ENCODE data around the gene NPFF. TPM values are rescaled to one million over a fixed set of nuclear protein-coding genes. Genes with fewer than 3 reads are reported as not detected.

NPFF gene
- total RNA-seq, 1 donor from 2014 or later: not detected

- H3K9me3 Mint-ChIP-seq (ENCODE audit: unreplicated experiment): no peaks in the 10 kb centered on the region
- peak overlapping the region; percentile 57 for H3K27ac Mint-ChIP-seq (ENCODE audit: unreplicated experiment)
- DNase-seq (ENCODE audit: low spot score): no peak
- H3K27me3 Mint-ChIP-seq (ENCODE audit: unreplicated experiment): peaks cover 20% of the 10 kb centered on the region
- TF ChIP-seq, protein P1, sequence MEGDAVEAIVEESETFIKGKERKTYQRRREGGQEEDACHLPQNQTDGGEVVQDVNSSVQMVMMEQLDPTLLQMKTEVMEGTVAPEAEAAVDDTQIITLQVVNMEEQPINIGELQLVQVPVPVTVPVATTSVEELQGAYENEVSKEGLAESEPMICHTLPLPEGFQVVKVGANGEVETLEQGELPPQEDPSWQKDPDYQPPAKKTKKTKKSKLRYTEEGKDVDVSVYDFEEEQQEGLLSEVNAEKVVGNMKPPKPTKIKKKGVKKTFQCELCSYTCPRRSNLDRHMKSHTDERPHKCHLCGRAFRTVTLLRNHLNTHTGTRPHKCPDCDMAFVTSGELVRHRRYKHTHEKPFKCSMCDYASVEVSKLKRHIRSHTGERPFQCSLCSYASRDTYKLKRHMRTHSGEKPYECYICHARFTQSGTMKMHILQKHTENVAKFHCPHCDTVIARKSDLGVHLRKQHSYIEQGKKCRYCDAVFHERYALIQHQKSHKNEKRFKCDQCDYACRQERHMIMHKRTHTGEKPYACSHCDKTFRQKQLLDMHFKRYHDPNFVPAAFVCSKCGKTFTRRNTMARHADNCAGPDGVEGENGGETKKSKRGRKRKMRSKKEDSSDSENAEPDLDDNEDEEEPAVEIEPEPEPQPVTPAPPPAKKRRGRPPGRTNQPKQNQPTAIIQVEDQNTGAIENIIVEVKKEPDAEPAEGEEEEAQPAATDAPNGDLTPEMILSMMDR (IDR thresholded peaks at IDR 0.05; ENCODE audit: unreplicated experiment): no peak
- H3K36me3 Mint-ChIP-seq (ENCODE audit: low read depth, unreplicated experiment): peaks cover 14% of the 10 kb centered on the region
- peak overlapping the region; percentile 18 for H3K4me3 Mint-ChIP-seq (ENCODE audit: unreplicated experiment)
- peaks cover 15% of the 10 kb centered on the region for H3K4me1 Mint-ChIP-seq (ENCODE audit: unreplicated experiment)
Measured at GRCh38 chr12:53505555-53506449, 1.5 kb downstream of the NPFF start.

DNA sequence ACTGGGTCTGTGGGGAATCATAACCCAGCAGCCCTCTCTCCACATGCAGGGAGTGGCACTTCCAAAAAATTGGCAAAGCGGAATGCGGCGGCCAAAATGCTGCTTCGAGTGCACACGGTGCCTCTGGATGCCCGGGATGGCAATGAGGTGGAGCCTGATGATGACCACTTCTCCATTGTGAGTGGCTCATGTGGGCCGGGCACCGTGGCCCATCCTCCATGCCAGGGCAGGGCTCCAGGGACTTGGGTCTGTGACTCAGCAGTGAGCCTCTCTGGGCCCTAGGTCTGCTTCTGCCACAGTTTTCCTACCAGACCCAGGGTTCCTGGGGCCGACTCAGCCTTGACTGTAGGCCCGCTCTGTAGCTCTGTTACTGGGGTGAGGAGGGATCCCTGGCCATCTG lies 2.2 kb downstream of the NPFF start:
- no peak for DNase-seq (ENCODE audit: low spot score)
- no peaks in the 10 kb centered on the region for H3K9me3 Mint-ChIP-seq (ENCODE audit: unreplicated experiment)
- H3K27ac Mint-ChIP-seq (ENCODE audit: unreplicated experiment): no peak overlapping the region
- TF ChIP-seq, protein P1 (IDR thresholded peaks at IDR 0.05; ENCODE audit: unreplicated experiment): no peak
- peaks cover 19% of the 10 kb centered on the region for H3K4me1 Mint-ChIP-seq (ENCODE audit: unreplicated experiment)
- H3K27me3 Mint-ChIP-seq (ENCODE audit: unreplicated experiment): peaks cover 21% of the 10 kb centered on the region
- H3K36me3 Mint-ChIP-seq (ENCODE audit: low read depth, unreplicated experiment): peaks cover 14% of the 10 kb centered on the region
- H3K4me3 Mint-ChIP-seq (ENCODE audit: unreplicated experiment): peak overlapping the region; percentile 14

- Mint-ChIP-seq H3K36me3 (ENCODE audit: low read depth, unreplicated experiment) (peaks cover 18% of the 10 kb centered on the region), H3K4me1 (ENCODE audit: unreplicated experiment) (peaks cover 23% of the 10 kb centered on the region), H3K9me3 (ENCODE audit: unreplicated experiment) (no peaks in the 10 kb centered on the region), H3K27me3 (ENCODE audit: unreplicated experiment) (peaks cover 26% of the 10 kb centered on the region), H3K27ac (ENCODE audit: unreplicated experiment) (peak overlapping the region; percentile 13), H3K4me3 (ENCODE audit: unreplicated experiment) (peak overlapping the region; percentile 56)
- TF ChIP-seq, protein P1 (IDR thresholded peaks at IDR 0.05; ENCODE audit: unreplicated experiment): no peak
- no peak for DNase-seq (ENCODE audit: low spot score)
Measured at GRCh38 chr12:53504004-53504920, 3.0 kb downstream of the NPFF start.

- DNase-seq (ENCODE audit: low spot score): no peak
- H3K4me3 Mint-ChIP-seq (ENCODE audit: unreplicated experiment): peak overlapping the region; percentile 68
Measured at GRCh38 chr12:53502983-53503728, 4.1 kb downstream of the NPFF start.

More at GRCh38 chr12:53502983-53503728, 4.1 kb downstream of the NPFF start:
- H3K4me1 Mint-ChIP-seq (ENCODE audit: unreplicated experiment): peaks cover 25% of the 10 kb centered on the region
- H3K36me3 Mint-ChIP-seq (ENCODE audit: low read depth, unreplicated experiment): peaks cover 18% of the 10 kb centered on the region
- no peaks in the 10 kb centered on the region for H3K9me3 Mint-ChIP-seq (ENCODE audit: unreplicated experiment)
- peaks cover 28% of the 10 kb centered on the region for H3K27me3 Mint-ChIP-seq (ENCODE audit: unreplicated experiment)
- H3K27ac Mint-ChIP-seq (ENCODE audit: unreplicated experiment): no peak overlapping the region
- TF ChIP-seq, protein P1 (IDR thresholded peaks at IDR 0.05; ENCODE audit: unreplicated experiment): no peak
